Esophagus muscularis mucosa (tissue), 4 donors: Measurements from ENCODE around the gene MAD1L1. TPM values are rescaled to one million over a fixed set of nuclear protein-coding genes. Genes with fewer than 3 reads are reported as not detected.

Experiments used
- DNase-seq: peaks from one replicate; pipeline ENCODE4 v3.0.0-alpha.2; 2017; ENCODE audit errors: extremely low spot score
- H3K27ac ChIP-seq, 4 donors: fragments of 200-600 bp; sonication (generic); replicated peaks in 1 of 4; 1 replicate in 3 of 4; 2 replicates in 1 of 4; pipeline ENCODE4 v1.5.1; 2016 to 2019; ENCODE audit warnings: mild to moderate bottlenecking in 1 of 4
- H3K27me3 ChIP-seq, 4 donors: fragments of 200-600 bp; sonication (generic); one replicate each; pipeline versions ENCODE4 v1.5.1 to v1.6.0; 2016 to 2019
- H3K36me3 ChIP-seq, 4 donors: fragments of 200-600 bp; sonication (generic); one replicate each; pipeline ENCODE4 v1.5.1; 2016 to 2019
- H3K4me1 ChIP-seq, 4 donors: fragments of 200-600 bp; sonication (generic); one replicate each; pipeline ENCODE4 v1.5.1; 2016 to 2019
- H3K4me3 ChIP-seq, 4 donors: fragments of 200-600 bp; sonication (generic); 1 replicate in 2 of 4; 2 replicates in 2 of 4; pipeline ENCODE4 v1.5.1; 2016 to 2019; ENCODE audit warnings: mild to moderate bottlenecking in 4 of 4, moderate library complexity in 1 of 4
- H3K9me3 ChIP-seq, 4 donors: fragments of 200-600 bp; sonication (generic); 1 replicate in 3 of 4; 2 replicates in 1 of 4; pipeline ENCODE4 v1.5.1; 2016 to 2019
- CTCF ChIP-seq, 3 experiments: fragments of 200-600 bp in 2 of 3; fragments of 450-650 bp in 1 of 3; sonication (generic) in 2 of 3; IDR thresholded peaks; one replicate each; pipeline ENCODE4 v1.5.1; 2017 to 2019; ENCODE audit warnings: antibody characterized with exemption in 3 of 3, mild to moderate bottlenecking in 2 of 3, moderate library complexity in 1 of 3
- EP300 ChIP-seq: sonication (generic); formaldehyde crosslinking; IDR thresholded peaks from one replicate; pipeline ENCODE4 v1.6.1; 2017; ENCODE audit warnings: antibody characterized with exemption
- POLR2A ChIP-seq: fragments of 450-650 bp; IDR thresholded peaks from one replicate; pipeline ENCODE4 v1.6.1; 2017; ENCODE audit warnings: antibody characterized with exemption, moderate library complexity, mild to moderate bottlenecking, low read depth
- POLR2AphosphoS5 ChIP-seq, 2 donors: sonication (generic); formaldehyde crosslinking; IDR thresholded peaks; one replicate each; pipeline ENCODE4 v1.6.1; 2017; ENCODE audit warnings: antibody characterized with exemption in 2 of 2
- WGBS: methylation state at CpG from one replicate; pipeline ENCODE4 v1.1.5; 2018; 5-methylcytosine and 5-hydroxymethylcytosine counted together
- intact Hi-C: fragments of 100-400 bp; cut with DNase I; formaldehyde crosslinking; loops from one replicate; pipeline ENCODE4 v1.15.1; 2023
- total RNA-seq, 4 donors: library from RNA; depleted of rRNA; stranded (reverse); fragments of >200 nt; gene quantifications; one replicate each; pipeline versions ENCODE4 v1.1.0 to v1.2.1, GENCODE V29; 2016

MAD1L1 gene
- total RNA-seq, 4 donors from 2014 or later: 22.2 to 33.1 (median 29.5) TPM

- peaks cover 0 to 39% (median 19%) of the 10 kb centered on the region in 4 donors for H3K36me3 ChIP-seq
- WGBS: 97% methylated on average over 15 of the region's 25 CpGs
Measured at GRCh38 chr7:2124604-2125345, 108.0 kb downstream of the MAD1L1 start.

DNA sequence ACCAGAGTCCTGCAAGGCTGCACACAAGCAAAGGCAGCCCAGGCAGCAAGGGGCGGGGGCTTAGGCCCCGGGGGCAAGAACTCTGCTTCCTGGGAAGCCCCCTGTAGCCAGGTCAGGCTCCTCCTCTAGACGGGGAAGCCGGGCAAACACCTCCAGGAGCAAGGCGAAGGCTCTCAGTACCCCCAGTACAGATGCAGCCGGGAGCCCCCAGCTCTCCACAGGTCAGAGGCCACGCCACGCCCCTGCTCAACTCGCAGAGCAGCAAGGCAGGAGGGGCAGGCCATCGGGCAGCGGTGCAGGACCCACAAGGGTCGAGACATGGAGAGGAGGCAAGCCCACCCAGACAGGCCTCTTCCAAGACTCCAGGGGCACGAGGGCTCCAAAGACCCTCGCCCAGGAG lies 108.8 kb downstream of the MAD1L1 start:
- 100% methylated on average over 5 of the region's 14 CpGs for WGBS
- peaks cover 0 to 39% (median 18%) of the 10 kb centered on the region in 4 donors for H3K36me3 ChIP-seq
- no peak overlapping the region for H3K4me3 ChIP-seq
- no peak for DNase-seq
- peaks cover 12 to 24% (median 17%) of the 10 kb centered on the region in 4 donors for H3K4me1 ChIP-seq
- TF ChIP-seq EP300: no peak
- TF ChIP-seq POLR2A: no peak
- no peak for TF ChIP-seq POLR2AphosphoS5 (IDR thresholded peaks at IDR 0.05)
- TF ChIP-seq CTCF (IDR thresholded peaks at IDR 0.05): no peak
- no peak overlapping the region for H3K27ac ChIP-seq
- intact Hi-C loops: no loop called here
- no peaks in the 10 kb centered on the region for H3K27me3 ChIP-seq
- no peaks in the 10 kb centered on the region for H3K9me3 ChIP-seq

More at GRCh38 chr7:2124604-2125345, 108.0 kb downstream of the MAD1L1 start:
- no peak overlapping the region for H3K4me3 ChIP-seq
- no peaks in the 10 kb centered on the region for H3K27me3 ChIP-seq
- peaks cover 12 to 28% (median 16%) of the 10 kb centered on the region in 4 donors for H3K4me1 ChIP-seq
- no peaks in the 10 kb centered on the region for H3K9me3 ChIP-seq
- no peak overlapping the region for H3K27ac ChIP-seq
- no peak for DNase-seq
- intact Hi-C loops: no loop called here
- TF ChIP-seq POLR2A: no peak
- TF ChIP-seq POLR2AphosphoS5 (IDR thresholded peaks at IDR 0.05): no peak
- TF ChIP-seq CTCF (IDR thresholded peaks at IDR 0.05): no peak
- TF ChIP-seq EP300: no peak

DNA sequence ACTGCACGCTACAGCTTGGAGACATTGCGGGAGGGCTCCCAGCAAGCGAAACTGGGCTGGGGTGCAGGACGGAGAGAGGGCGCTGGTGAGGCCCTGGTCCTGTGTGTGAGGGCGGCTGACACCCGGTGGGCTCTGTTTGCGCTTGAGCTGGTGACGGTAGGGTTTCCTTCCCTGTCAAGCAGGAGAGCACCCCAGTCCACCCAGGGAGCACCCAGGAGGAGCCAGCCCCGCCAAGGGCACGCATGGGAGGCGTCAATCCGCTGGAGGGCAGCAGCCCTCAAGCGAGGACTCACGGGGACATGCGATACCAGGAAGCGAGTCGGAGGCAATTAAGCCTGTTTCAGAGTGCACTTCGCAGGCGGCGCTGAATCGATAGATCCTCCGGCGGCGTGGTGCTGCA lies 109.4 kb downstream of the MAD1L1 start:
- Histone ChIP-seq H3K4me1 (peaks cover 12 to 23% (median 17%) of the 10 kb centered on the region in 4 donors), H3K27me3 (no peaks in the 10 kb centered on the region), H3K36me3 (peaks cover 0 to 39% (median 16%) of the 10 kb centered on the region in 4 donors), H3K4me3 (no peak overlapping the region), H3K27ac (no peak overlapping the region), H3K9me3 (no peaks in the 10 kb centered on the region)
- 90% methylated on average over 22 of the region's 25 CpGs for WGBS
- DNase-seq: no peak
- TF ChIP-seq POLR2AphosphoS5 (IDR thresholded peaks at IDR 0.05) (no peak), CTCF (IDR thresholded peaks at IDR 0.05) (no peak), POLR2A (no peak), EP300 (no peak)
- intact Hi-C loops: no loop called here

GRCh38 chr7:2122651-2123050 lies 110.1 kb downstream of the MAD1L1 start:
- DNase-seq: no peak
- Histone ChIP-seq H3K4me1 (peaks cover 12 to 28% (median 19%) of the 10 kb centered on the region in 4 donors), H3K27me3 (no peaks in the 10 kb centered on the region), H3K9me3 (no peaks in the 10 kb centered on the region), H3K27ac (no peak overlapping the region), H3K4me3 (no peak overlapping the region), H3K36me3 (peaks cover 0 to 39% (median 16%) of the 10 kb centered on the region in 4 donors)
- intact Hi-C loops: no loop called here
- 100% methylated on average over 4 of the region's 16 CpGs for WGBS
- TF ChIP-seq EP300 (no peak), POLR2A (no peak), POLR2AphosphoS5 (IDR thresholded peaks at IDR 0.05) (no peak), CTCF (IDR thresholded peaks at IDR 0.05) (no peak)
